Gastrocnemius medialis (tissue), 4 donors: ENCODE measurements around the gene SPRY4. TPM values are rescaled to one million over a fixed set of nuclear protein-coding genes. Genes with fewer than 3 reads are reported as not detected.
A peak's percentile ranks its signal among the peaks of the same experiment; 100 is the strongest.
"Not testable (repeated sequence)": the region's sequence is repeated elsewhere in the genome, so short reads cannot be mapped to it uniquely, and the experiment has no call there.

Source experiments
- ATAC-seq, 2 donors: fragments of 150-250 bp; one replicate each; pipeline ENCODE4 v1.9.1; 2016
- DNase-seq, 2 donors: peaks; one replicate each; pipeline ENCODE4 v3.0.0-alpha.2; 2019
- H3K27ac ChIP-seq, 4 donors: fragments of 200-600 bp; sonication (generic); 1 replicate in 1 of 4; 2 replicates in 3 of 4; pipeline ENCODE4 v1.5.1; 2016 to 2018; ENCODE audit warnings: mild to moderate bottlenecking in 2 of 4, moderate library complexity in 1 of 4
- H3K27me3 ChIP-seq, 3 donors: fragments of 200-600 bp; sonication (generic) in 2 of 3; 1 replicate in 1 of 3; 2 replicates in 2 of 3; pipeline versions ENCODE4 v1.5.1 to v1.6.0; 2016 to 2019; ENCODE audit warnings: mild to moderate bottlenecking in 1 of 3, moderate library complexity in 1 of 3
- H3K36me3 ChIP-seq, 2 donors: fragments of 200-600 bp; sonication (generic) in 1 of 2; one replicate each; pipeline ENCODE4 v1.5.1; 2017 to 2018
- H3K4me1 ChIP-seq, 2 donors: fragments of 200-600 bp; sonication (generic) in 1 of 2; one replicate each; pipeline ENCODE4 v1.5.1; 2016 to 2017; ENCODE audit warnings: mild to moderate bottlenecking in 2 of 2
- H3K4me3 ChIP-seq, 4 donors: fragments of 200-600 bp; sonication (generic) in 3 of 4; 1 replicate in 1 of 4; 2 replicates in 3 of 4; pipeline ENCODE4 v1.5.1; 2016 to 2019; ENCODE audit warnings: mild to moderate bottlenecking in 2 of 4
- H3K9me3 ChIP-seq, 3 donors: fragments of 200-600 bp; sonication (generic) in 2 of 3; 1 replicate in 1 of 3; 2 replicates in 2 of 3; pipeline ENCODE4 v1.5.1; 2016 to 2019
- CTCF ChIP-seq, 5 experiments: fragments of 450-650 bp in 3 of 5; fragments of 200-600 bp in 2 of 5; sonication (generic) in 2 of 5; IDR thresholded peaks in 4 of 5; conservative IDR thresholded peaks in 1 of 5; 1 replicate in 4 of 5; 2 replicates in 1 of 5; pipeline ENCODE4 v1.5.1; 2016 to 2019; ENCODE audit warnings: antibody characterized with exemption in 5 of 5, mild to moderate bottlenecking in 3 of 5, moderate library complexity in 3 of 5
- POLR2A ChIP-seq, 2 donors: fragments of 450-650 bp; IDR thresholded peaks; one replicate each; pipeline ENCODE4 v1.6.1; 2017; ENCODE audit warnings: antibody characterized with exemption in 2 of 2, mild to moderate bottlenecking in 2 of 2, moderate library complexity in 2 of 2
- in situ Hi-C, 4 donors: fragments of 200-750 bp; cut with MboI; loops; one replicate each; pipeline versions ENCODE4 v1.15.0 to v1.8.0; 2017; ENCODE audit warnings: low sequenced_read_pairs in 4 of 4
- intact Hi-C: fragments of 100-400 bp; cut with DNase I; formaldehyde crosslinking; loops from one replicate; pipeline ENCODE4 v1.15.1; 2023; ENCODE audit warnings: low total_unique reads
- total RNA-seq, 4 donors: library from RNA; depleted of rRNA; stranded (reverse); fragments of >200 nt; gene quantifications; one replicate each; pipeline versions ENCODE4 v1.1.0 to v1.2.3, GENCODE V29; 2016

Gene SPRY4
- total RNA-seq, 4 donors from 2014 or later = 4.3 to 6.9 (median 5.9) TPM

GRCh38 chr5:142342128-142342981 is 17.5 kb upstream of the SPRY4 start:
- Histone ChIP-seq H3K27me3 (peaks cover 0 to 2% (median 0%) of the 10 kb centered on the region in 3 donors), H3K4me3 (no peak overlapping the region), H3K9me3 (peaks cover 0 to 19% (median 0%) of the 10 kb centered on the region in 3 donors), H3K27ac (peak overlapping the region in 3 of 4 donors; percentile 15 to 53 (median 46)), H3K36me3 (no peaks in the 10 kb centered on the region), H3K4me1 (no peaks in the 10 kb centered on the region)
- DNase-seq (no peak), ATAC-seq (peak; percentile 36)
- in situ Hi-C loops (no loop called here), intact Hi-C loops (no loop called here)
- TF ChIP-seq CTCF (IDR thresholded peaks at IDR 0.05 in 4 of 5, conservative IDR thresholded peaks at IDR 0.05 in 1 of 5) = no peak
- TF ChIP-seq POLR2A (IDR thresholded peaks at IDR 0.05) = peak in 1 of 2 donors; percentile 17

- TF ChIP-seq CTCF (IDR thresholded peaks at IDR 0.05 in 4 of 5, conservative IDR thresholded peaks at IDR 0.05 in 1 of 5) = no peak
- no peak for TF ChIP-seq POLR2A (IDR thresholded peaks at IDR 0.05)
- H3K36me3 ChIP-seq = no peaks in the 10 kb centered on the region
- intact Hi-C loops (no loop called here), in situ Hi-C loops (no loop called here)
- no peak overlapping the region for H3K4me3 ChIP-seq
- DNase-seq (no peak), ATAC-seq (no peak)
- H3K9me3 ChIP-seq = peaks cover 0 to 9% (median 0%) of the 10 kb centered on the region in 3 donors
- H3K27me3 ChIP-seq = no peaks in the 10 kb centered on the region
- no peaks in the 10 kb centered on the region for H3K4me1 ChIP-seq
- H3K27ac ChIP-seq = no peak overlapping the region
Observed at GRCh38 chr5:142339781-142340180, 15.0 kb upstream of the SPRY4 start.

DNA sequence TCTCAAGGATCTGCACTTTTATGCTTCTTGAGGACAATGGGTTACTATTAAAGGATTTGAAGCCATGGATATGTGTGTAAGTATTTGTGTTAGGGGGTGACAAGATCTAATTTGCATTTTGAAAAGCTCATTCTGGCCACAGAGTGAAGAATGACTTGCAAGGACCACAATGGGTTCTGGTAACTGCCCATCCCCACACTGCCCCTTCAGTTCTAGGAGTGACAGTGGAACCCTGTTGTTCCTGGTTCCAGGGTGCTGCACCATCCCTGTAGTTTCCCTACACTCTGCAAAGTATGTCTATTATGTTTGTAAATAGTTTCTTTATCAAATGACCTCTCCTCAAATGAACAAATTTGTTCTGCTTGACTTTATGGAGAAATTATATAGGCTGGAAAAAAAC is 9.7 kb upstream of the SPRY4 start:
- no peak for DNase-seq
- TF ChIP-seq POLR2A (IDR thresholded peaks at IDR 0.05) (no peak), CTCF (IDR thresholded peaks at IDR 0.05 in 4 of 5, conservative IDR thresholded peaks at IDR 0.05 in 1 of 5) (no peak)
- in situ Hi-C loops = no loop called here

DNA sequence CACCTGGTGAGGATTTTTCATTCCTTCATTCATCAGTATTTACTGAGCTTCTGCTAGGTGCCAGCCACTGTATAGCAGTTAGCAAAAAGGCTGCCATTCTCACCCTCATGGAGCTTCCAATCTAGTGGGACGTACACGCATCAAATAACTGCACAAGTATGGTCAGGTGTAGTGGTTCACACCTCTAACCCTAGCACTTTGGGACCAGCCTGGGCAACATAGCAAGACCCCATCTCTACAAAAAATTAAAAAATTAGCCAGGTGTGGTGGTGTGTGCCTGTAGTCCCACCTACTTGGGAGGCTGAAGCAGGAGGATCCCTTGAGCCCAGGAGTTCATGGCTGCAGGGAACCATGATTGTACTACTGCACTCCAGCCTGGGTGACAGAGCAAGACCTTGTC is 8.9 kb upstream of the SPRY4 start:
- H3K9me3 ChIP-seq, DNase-seq, H3K4me1 ChIP-seq, H3K36me3 ChIP-seq, H3K27me3 ChIP-seq, in situ Hi-C loops, intact Hi-C loops, H3K4me3 ChIP-seq, H3K27ac ChIP-seq, ATAC-seq: not testable (repeated sequence)

More for the DNA sequence above, 9.7 kb upstream of the SPRY4 start:
- peaks cover 0 to 5% of the 10 kb centered on the region in 2 donors for H3K4me1 ChIP-seq
- no peak overlapping the region for H3K27ac ChIP-seq
- no peak for ATAC-seq
- H3K4me3 ChIP-seq = no peak overlapping the region
- intact Hi-C loops = no loop called here
- H3K9me3 ChIP-seq = no peaks in the 10 kb centered on the region
- H3K36me3 ChIP-seq = no peaks in the 10 kb centered on the region
- H3K27me3 ChIP-seq = no peaks in the 10 kb centered on the region

GRCh38 chr5:142330444-142330843 is 5.6 kb upstream of the SPRY4 start:
- intact Hi-C loops = no loop called here
- no peaks in the 10 kb centered on the region for H3K36me3 ChIP-seq
- no peaks in the 10 kb centered on the region for H3K9me3 ChIP-seq
- no peak for DNase-seq
- in situ Hi-C loops = no loop called here
- no peak overlapping the region for H3K4me3 ChIP-seq
- H3K4me1 ChIP-seq = peaks cover 5 to 7% of the 10 kb centered on the region in 2 donors
- no peaks in the 10 kb centered on the region for H3K27me3 ChIP-seq
- ATAC-seq = no peak
- no peak overlapping the region for H3K27ac ChIP-seq
- TF ChIP-seq POLR2A (IDR thresholded peaks at IDR 0.05) (no peak), CTCF (IDR thresholded peaks at IDR 0.05 in 4 of 5, conservative IDR thresholded peaks at IDR 0.05 in 1 of 5) (no peak)
